K562 (cell line): ENCODE measurements around the gene PPP1R13L. TPM values are rescaled to one million over a fixed set of nuclear protein-coding genes. Genes with fewer than 3 reads are reported as not detected.
A peak's percentile ranks its signal among the peaks of the same experiment; 100 is the strongest.

Experiments used
- C11orf30 ChIP-seq: fragments of 450-650 bp; IDR thresholded peaks from 2 replicates; pipeline ENCODE4 v1.6.1; 2016; ENCODE audit warnings: low read depth, mild to moderate bottlenecking
- CREM ChIP-seq: IDR thresholded peaks from 2 replicates; pipeline ENCODE4 v1.6.1; 2014; ENCODE audit warnings: antibody characterized with exemption, low read depth
- DMBX1 ChIP-seq: fragments of 250-450 bp; sonication (Bioruptor Pico); IDR thresholded peaks from 2 replicates; pipeline ENCODE4 v1.8.0; 2022; ENCODE audit warnings: inconsistent platforms, mild to moderate bottlenecking, moderate library complexity, borderline replicate concordance
- E2F3 ChIP-seq: fragments of 250-450 bp; sonication (Bioruptor Pico); IDR thresholded peaks from 2 replicates; pipeline ENCODE4 v1.4.0; 2020; ENCODE audit warnings: mild to moderate bottlenecking
- GATAD2A ChIP-seq: fragments of 450-650 bp; IDR thresholded peaks from 2 replicates; pipeline ENCODE4 v1.6.1; 2017
- GTF2A2 ChIP-seq: IDR thresholded peaks from 2 replicates; pipeline ENCODE4 v1.6.1; 2016; ENCODE audit warnings: mild to moderate bottlenecking, missing genetic modification characterization, missing compliant biosample characterization
- MAZ ChIP-seq, 2 experiments: fragments of 450-650 bp in 1 of 2; sonication (generic) in 1 of 2; formaldehyde crosslinking; IDR thresholded peaks in 1 of 2; conservative IDR thresholded peaks in 1 of 2; 2 replicates each; pipeline versions ENCODE4 v1.4.0 to v1.5.0; 2020; ENCODE audit warnings: mild to moderate bottlenecking in 1 of 2, missing genetic modification reagents in 1 of 2
- MXD1 ChIP-seq: fragments of 250-450 bp; sonication (Bioruptor Pico); IDR thresholded peaks from 2 replicates; pipeline ENCODE4 v1.8.0; 2021; ENCODE audit warnings: borderline replicate concordance, mild to moderate bottlenecking, moderate library complexity; ENCODE audit not compliant: poor library complexity, severe bottlenecking
- NCOA1 ChIP-seq: fragments of 450-650 bp; IDR thresholded peaks from 2 replicates; pipeline ENCODE4 v1.6.1; 2016; ENCODE audit warnings: low read depth
- SAFB ChIP-seq: fragments of 200-400 bp; formaldehyde crosslinking; IDR thresholded peaks from 2 replicates; pipeline ENCODE4 v1.6.1; 2017; ENCODE audit warnings: low read depth, low read length, borderline replicate concordance
- SAFB2 ChIP-seq: fragments of 200-400 bp; formaldehyde crosslinking; IDR thresholded peaks from 2 replicates; pipeline ENCODE4 v1.6.1; 2018; ENCODE audit warnings: borderline replicate concordance, low read length, low read depth, moderate library complexity; ENCODE audit not compliant: severe bottlenecking
- TCF15 ChIP-seq: fragments of 250-450 bp; sonication (Bioruptor Pico); IDR thresholded peaks from 2 replicates; pipeline ENCODE4 v1.8.0; 2022; ENCODE audit warnings: moderate library complexity, mild to moderate bottlenecking, inconsistent platforms
- ZC3H11A ChIP-seq: IDR thresholded peaks from 2 replicates; pipeline ENCODE4 v1.6.1; 2012; ENCODE audit warnings: low read depth, low read length, improper control_type of control experiment
- ZNF57 ChIP-seq: fragments of 450-650 bp; formaldehyde crosslinking; IDR thresholded peaks from 2 replicates; pipeline ENCODE4 v1.4.0; 2020; ENCODE audit warnings: mild to moderate bottlenecking, moderate library complexity
- ZNF785 ChIP-seq: fragments of 250-450 bp; sonication (Bioruptor Pico); IDR thresholded peaks from 2 replicates; pipeline ENCODE4 v1.4.0; 2020; ENCODE audit warnings: mild to moderate bottlenecking
- polyA plus RNA-seq, 8 experiments: library from polyadenylated mRNA; depleted of rRNA in 4 of 8; stranded (reverse) in 5 of 8; unstranded in 3 of 8; fragments of >200 nt; fragmentation: Nextera tagmentation in 2 of 8; fragmentation: Illumina TruSeq in 1 of 8; extraction: Ambion mirVana in 2 of 8; extraction: Trizol in 1 of 8; gene quantifications; 2 replicates each; pipeline versions ENCODE4 v1.2.1 to v1.2.3, GENCODE V29; 2011 to 2014; ENCODE audit warnings: inconsistent platforms in 1 of 8, missing spikeins in 1 of 8
- total RNA-seq, 7 experiments: library from RNA; depleted of rRNA in 6 of 7; stranded (reverse); fragments of >200 nt in 6 of 7; fragmentation: Illumina TruSeq in 2 of 7; extraction: Trizol in 2 of 7; gene quantifications; 2 replicates each; pipeline versions ENCODE4 v1.2.1 to v1.2.3, GENCODE V29; 2011 to 2021; ENCODE audit warnings: low replicate concordance in 1 of 7
- TF ChIP-seq, protein P1 (sequence below), 2 experiments: fragments of 450-650 bp; IDR thresholded peaks; 2 replicates each; pipeline ENCODE4 v1.6.1; 2016
- TF ChIP-seq, protein P2 (sequence below): fragments of 250-450 bp; sonication (Bioruptor Pico); IDR thresholded peaks from 2 replicates; pipeline ENCODE4 v1.5.0; 2020; ENCODE audit warnings: mild to moderate bottlenecking, borderline replicate concordance
- TF ChIP-seq, protein P3 (sequence below): fragments of 450-650 bp; IDR thresholded peaks from 2 replicates; pipeline ENCODE4 v1.7.1; 2018; ENCODE audit warnings: mild to moderate bottlenecking, low read depth; ENCODE audit not compliant: partially characterized antibody
- TF ChIP-seq, protein P4 (sequence below): fragments of 250-450 bp; sonication (Bioruptor Pico); IDR thresholded peaks from 2 replicates; pipeline ENCODE4 v1.5.1; 2021; ENCODE audit warnings: mild to moderate bottlenecking

Gene PPP1R13L
- total and polyA plus RNA-seq, 9 of the 15 experiments (the other 6 are each of a cell fraction or from before 2014, with no cell fraction given), result 0.32 to 6.7 (median 2.0) TPM

DNA sequence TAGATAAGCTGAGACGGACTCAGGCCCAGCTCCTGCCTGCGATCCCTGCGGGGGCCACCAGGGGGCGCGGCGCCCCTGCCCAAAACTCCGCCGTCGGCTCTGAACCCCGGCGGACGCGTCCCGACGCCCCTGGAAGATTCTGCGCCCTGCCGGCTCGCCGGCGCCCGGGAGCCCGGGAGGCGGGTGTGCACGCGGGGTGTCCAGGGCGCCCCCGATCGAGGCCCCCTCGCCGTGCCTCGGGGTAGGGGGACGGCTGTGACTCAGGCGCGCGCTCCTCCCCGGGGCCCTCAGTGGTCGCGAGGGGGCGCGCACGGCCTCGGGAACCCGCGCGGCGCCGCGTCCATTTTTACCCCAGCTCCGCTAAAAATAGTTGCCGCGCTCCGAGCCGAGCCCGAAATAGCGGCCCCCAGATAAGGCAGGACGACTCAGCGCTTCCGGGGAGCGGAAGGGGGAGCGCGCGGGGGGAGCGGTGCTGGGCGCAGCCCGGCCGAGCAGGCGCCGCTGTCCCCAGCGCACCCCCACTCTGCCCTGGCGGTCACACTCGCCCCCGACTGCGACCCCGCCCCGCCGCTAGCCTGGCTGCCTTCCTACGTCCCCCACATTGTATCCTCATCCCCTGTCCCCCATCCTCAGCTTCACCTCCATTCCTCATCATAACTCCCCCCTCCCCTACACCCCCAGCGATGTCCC, 34.8 kb upstream of the PPP1R13L start (continued):
- TF ChIP-seq ZC3H11A (no peak), TCF15 (CRISPR knock-in tag) (no peak), GTF2A2 (no peak), SAFB2 (no peak), ZNF57 (CRISPR knock-in tag) (no peak), MAZ (CRISPR knock-in tag; conservative IDR thresholded peaks at IDR 0.05 in 1 of 2, IDR thresholded peaks at IDR 0.05 in 1 of 2) (peak; percentile 99 to 100), GATAD2A (no peak; the same call in 1 of the 2 replicates), MXD1 (CRISPR knock-in tag) (no peak), E2F3 (peak; percentile 90), DMBX1 (peak; percentile 79; the same call in 1 of the 2 replicates), CREM (peak; percentile 83; the same call in 1 of the 2 replicates), SAFB (no peak), ZNF785 (no peak), NCOA1 (peak; percentile 59; the same call in 1 of the 2 replicates), C11orf30 (peak; percentile 68)
- TF ChIP-seq, protein P1, sequence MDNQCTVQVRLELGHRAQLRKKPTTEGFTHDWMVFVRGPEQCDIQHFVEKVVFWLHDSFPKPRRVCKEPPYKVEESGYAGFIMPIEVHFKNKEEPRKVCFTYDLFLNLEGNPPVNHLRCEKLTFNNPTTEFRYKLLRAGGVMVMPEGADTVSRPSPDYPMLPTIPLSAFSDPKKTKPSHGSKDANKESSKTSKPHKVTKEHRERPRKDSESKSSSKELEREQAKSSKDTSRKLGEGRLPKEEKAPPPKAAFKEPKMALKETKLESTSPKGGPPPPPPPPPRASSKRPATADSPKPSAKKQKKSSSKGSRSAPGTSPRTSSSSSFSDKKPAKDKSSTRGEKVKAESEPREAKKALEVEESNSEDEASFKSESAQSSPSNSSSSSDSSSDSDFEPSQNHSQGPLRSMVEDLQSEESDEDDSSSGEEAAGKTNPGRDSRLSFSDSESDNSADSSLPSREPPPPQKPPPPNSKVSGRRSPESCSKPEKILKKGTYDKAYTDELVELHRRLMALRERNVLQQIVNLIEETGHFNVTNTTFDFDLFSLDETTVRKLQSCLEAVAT (IDR thresholded peaks at IDR 0.05), result no peak
- TF ChIP-seq, protein P2, sequence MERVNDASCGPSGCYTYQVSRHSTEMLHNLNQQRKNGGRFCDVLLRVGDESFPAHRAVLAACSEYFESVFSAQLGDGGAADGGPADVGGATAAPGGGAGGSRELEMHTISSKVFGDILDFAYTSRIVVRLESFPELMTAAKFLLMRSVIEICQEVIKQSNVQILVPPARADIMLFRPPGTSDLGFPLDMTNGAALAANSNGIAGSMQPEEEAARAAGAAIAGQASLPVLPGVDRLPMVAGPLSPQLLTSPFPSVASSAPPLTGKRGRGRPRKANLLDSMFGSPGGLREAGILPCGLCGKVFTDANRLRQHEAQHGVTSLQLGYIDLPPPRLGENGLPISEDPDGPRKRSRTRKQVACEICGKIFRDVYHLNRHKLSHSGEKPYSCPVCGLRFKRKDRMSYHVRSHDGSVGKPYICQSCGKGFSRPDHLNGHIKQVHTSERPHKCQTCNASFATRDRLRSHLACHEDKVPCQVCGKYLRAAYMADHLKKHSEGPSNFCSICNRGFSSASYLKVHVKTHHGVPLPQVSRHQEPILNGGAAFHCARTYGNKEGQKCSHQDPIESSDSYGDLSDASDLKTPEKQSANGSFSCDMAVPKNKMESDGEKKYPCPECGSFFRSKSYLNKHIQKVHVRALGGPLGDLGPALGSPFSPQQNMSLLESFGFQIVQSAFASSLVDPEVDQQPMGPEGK (CRISPR knock-in tag), result no peak
- TF ChIP-seq, protein P3, sequence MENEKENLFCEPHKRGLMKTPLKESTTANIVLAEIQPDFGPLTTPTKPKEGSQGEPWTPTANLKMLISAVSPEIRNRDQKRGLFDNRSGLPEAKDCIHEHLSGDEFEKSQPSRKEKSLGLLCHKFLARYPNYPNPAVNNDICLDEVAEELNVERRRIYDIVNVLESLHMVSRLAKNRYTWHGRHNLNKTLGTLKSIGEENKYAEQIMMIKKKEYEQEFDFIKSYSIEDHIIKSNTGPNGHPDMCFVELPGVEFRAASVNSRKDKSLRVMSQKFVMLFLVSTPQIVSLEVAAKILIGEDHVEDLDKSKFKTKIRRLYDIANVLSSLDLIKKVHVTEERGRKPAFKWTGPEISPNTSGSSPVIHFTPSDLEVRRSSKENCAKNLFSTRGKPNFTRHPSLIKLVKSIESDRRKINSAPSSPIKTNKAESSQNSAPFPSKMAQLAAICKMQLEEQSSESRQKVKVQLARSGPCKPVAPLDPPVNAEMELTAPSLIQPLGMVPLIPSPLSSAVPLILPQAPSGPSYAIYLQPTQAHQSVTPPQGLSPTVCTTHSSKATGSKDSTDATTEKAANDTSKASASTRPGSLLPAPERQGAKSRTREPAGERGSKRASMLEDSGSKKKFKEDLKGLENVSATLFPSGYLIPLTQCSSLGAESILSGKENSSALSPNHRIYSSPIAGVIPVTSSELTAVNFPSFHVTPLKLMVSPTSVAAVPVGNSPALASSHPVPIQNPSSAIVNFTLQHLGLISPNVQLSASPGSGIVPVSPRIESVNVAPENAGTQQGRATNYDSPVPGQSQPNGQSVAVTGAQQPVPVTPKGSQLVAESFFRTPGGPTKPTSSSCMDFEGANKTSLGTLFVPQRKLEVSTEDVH, result peak; percentile 32
- TF ChIP-seq, protein P4, sequence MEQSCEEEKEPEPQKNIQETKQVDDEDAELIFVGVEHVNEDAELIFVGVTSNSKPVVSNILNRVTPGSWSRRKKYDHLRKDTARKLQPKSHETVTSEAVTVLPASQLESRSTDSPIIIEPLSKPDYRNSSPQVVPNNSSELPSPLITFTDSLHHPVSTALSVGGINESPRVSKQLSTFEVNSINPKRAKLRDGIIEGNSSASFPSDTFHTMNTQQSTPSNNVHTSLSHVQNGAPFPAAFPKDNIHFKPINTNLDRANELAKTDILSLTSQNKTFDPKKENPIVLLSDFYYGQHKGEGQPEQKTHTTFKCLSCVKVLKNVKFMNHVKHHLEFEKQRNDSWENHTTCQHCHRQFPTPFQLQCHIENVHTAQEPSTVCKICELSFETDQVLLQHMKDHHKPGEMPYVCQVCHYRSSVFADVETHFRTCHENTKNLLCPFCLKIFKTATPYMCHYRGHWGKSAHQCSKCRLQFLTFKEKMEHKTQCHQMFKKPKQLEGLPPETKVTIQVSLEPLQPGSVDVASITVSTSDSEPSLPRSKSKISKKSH (CRISPR knock-in tag), result no peak
